ENCODE results near the gene CCDC27.
"Not testable (repeated sequence)": the region's sequence is repeated elsewhere in the genome, so short reads cannot be mapped to it uniquely, and the experiment has no call there.

CCDC27 gene

DNA sequence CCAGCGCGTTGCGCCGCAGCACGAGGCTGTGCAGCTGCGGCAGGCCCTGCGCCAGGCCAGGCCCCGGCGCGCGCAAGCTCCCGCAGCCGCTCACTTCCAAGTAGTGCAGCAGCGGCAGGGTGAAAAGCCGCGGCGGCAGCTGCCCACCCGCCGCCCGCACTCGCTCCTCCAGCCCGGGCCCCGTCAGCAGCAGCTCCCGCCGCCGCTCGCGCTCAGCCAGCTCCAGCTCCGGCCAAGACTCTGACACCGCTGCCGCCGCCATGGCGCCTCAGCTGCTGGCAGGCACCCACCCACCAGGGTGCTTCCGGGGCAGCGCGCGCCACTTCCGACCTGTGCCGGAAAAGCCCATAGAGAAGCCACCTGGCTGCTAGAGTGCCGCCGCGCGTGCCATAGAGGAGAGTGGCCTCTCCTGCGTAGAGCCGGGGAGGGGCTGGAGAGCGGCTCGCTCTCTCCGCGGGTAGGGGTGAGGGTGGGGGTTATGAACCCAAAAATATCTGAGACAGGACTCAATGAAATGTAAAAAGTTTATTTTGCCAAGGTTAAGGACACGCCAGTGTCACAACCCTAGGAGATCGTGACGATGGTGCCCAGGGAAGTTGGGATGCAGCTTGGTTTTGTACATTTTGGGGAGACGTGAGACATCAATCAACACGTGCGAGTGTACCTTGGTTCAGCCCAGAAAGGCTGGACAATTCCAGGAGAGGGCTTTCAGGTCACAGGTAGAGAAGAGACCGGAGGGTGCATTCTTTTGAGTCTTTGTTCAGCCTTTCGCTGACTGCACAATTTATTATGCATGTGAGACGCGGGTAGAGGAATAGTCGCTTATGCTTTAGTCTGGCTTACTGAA lies 44.2 kb downstream of the CCDC27 start, which contains the start of gene LRRC47:
Gene LRRC47 (minus strand): TSS at position 284 of the 847 bp plus-strand sequence. CDS start 22 bp downstream, at position 262.
- DNase-seq (ENCODE audit: low read depth), result peak; percentile 86

DNA sequence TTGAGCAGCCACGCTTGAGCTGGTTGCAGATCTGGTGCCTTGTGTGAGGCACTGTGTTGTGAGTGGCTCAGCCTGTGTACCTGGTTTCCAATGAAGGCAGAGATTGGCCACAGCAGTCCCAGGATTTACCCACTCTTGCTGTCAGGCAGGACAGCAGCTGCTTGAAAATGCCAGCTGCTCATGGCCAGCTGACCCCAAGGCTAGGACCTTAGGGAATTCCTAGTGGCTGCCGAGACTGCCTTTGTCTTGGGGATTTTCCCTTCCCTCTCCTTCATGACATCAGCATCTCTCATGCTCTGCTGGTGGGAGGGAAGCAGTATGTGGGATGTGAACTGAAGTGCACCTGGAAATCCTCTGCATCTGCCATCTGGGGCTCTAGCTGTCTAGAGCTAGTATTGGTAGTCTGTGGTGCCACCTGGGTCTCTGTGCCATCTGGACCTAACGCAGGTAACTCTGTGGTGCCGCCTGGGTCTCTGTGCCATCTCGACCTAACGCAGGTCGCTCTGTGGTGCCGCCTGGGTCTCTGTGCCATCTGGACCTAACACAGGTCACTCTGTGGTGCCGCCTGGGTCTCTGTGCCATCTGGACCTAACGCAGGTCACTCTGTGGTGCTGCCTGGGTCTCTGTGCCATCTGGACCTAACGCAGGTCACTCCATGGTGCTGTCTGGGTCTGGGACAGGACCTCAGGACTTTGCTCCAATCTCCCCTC lies 47.9 kb downstream of the CCDC27 start:
- DNase-seq (ENCODE audit: low read depth), result no peak

DNA sequence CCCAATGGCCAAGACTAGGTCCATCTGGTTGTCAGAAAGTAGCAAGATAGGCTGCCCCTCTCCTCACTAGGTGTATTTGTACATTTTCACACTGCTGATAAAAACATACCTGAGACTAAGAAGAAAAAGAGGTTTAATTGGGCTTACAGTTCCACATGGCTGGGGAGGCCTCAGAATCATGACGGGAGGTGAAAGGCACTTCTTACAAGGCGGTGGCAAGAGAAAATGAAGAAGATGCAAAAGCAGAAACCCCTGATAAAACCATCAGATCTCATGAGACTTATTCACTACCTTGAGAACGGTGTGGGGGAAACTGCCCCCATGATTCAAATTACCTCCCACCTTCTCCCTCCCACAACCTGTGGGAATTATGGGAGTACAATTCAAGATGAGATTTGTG lies 48.5 kb downstream of the CCDC27 start:
- not testable (repeated sequence) for DNase-seq (ENCODE audit: low read depth)

DNA sequence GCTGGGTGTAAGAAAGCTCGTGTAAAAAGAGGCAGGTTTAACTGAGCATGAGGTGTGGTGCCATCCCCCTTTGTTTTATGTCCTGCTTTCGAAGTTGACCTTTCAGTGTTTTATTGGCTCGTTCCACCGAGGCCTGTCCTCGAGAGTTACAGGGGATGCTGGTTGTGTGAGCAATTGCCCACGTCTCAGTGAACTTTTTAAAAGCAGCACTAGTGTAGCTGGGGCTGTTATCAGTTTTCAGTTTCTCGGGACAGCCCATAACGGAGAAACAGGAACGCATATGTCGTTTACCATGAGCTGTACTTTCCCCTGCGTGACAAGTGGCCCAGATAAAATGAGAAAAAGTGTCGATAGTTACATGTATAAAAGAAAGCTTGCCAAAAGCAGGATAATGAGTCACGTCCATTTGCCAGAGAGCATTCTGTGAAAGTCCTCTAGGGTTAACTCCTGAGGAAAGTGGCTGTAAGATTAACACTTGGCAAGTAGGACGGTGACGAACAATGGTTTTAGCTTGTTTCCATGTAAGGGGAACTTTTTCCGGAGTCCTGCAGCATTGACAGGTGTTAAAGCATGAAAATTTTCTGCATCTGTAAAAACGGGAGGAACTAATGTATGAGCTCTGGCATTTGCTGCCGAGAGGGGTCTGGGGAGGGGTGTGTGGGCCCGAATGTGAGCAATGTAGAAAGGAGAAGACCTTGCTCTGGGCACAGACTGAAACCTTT lies 51.8 kb downstream of the CCDC27 start:
- no peak for DNase-seq (ENCODE audit: low read depth)

DNA sequence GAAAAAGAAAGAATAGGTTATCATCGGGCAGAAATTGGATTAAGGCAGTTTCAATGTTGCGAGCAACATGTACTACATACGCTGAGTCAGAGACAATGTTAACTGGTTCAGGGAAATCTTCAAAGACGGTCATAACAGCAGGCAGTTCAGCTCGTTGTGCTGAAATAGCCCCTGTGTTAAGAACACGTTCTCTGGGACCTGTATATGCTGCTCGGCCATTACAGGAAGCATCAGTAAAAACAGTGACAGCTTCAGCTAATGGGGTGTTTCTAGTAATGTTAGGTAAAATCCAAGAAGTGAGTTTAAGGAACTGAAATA lies 52.3 kb downstream of the CCDC27 start:
- DNase-seq (ENCODE audit: low read depth), result not testable (repeated sequence)

DNA sequence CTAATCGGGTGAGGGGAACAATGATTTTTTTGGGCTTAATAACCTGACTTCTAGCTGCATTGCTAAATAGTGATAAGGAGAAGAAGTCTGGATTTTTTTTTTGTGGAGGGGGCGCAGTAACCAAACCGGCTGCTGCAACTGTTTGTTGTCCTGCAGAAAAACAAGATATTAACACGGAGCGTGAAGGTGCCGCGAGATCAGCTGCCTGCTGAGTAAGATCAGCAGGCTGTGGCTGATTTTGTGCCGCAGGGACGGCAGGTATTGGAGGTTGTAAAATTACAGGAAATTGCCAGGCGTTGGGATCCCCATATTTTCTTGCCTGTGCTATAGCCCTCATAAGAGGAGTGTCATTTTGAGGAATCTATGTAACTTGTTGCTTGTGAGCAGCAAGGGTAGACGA lies 52.8 kb downstream of the CCDC27 start:
- DNase-seq (ENCODE audit: low read depth), result no peak

DNA sequence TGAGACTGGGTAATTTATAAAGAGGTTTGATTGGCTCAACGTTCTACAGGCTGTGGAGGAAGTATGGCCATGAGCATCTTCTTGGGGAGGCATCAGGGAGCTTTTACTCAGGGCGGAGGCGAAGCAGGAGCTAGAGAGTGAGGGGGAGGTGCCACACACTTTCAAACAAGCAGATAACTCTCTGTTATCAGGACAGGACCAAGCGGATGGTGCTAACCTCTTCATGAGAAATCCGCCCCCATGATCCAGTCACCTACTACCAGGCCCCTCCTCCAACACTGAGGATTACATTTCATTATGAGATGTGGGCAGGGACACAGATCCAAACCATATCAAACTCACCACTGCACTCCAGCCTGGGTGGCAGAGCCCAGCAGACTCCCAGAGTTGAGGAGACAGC lies 55.5 kb downstream of the CCDC27 start:
- no peak for DNase-seq (ENCODE audit: low read depth)

DNA sequence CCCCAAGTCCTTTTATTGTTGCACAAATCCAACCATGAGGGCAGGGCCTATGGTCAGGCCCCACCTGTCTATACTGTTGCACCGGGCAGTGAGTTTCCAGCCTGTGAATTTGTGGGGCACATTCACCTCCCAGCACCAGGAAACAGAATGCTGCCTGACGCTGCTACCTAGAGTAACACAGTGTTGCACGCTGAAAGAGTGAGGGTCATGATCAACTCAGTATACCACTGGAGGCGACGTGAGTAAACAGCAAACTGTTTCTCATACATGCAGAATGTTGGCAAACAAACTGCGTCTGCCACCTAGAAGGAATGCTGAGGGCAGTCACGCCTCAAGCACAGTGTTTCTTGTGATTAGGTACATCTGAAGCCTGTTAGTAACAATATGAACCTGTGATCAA lies 57.4 kb downstream of the CCDC27 start:
- DNase-seq (ENCODE audit: low read depth), result no peak

DNA sequence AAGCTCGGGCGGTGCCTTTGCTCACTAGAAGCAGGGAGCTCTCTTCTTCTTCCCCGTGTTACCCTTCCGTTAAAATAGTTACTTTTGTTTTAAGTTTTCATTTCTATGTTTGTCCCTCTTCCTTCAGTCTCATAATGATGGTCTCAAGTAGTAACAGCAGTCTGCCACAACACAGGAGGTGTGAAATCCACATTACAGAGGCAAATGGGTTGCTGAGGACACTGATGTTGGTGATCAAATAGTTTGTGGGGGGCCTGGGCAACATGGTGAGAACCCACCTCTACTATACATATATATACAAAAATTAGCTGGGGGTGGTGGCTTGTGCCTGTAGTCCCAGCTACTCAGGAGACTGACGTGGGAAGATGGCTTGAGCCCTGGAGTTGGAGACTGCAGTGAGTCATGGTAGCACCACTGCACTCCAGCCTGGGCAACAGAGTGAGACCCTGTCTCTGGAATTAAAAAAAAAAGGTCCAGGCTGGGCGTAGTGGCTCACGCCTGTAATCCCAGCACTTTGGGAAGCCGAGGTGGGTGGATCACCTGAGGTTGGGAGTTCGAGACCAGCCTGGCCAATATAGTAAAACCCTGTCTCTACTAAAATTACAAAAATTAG lies 58.0 kb downstream of the CCDC27 start:
- not testable (repeated sequence) for DNase-seq (ENCODE audit: low read depth)

DNA sequence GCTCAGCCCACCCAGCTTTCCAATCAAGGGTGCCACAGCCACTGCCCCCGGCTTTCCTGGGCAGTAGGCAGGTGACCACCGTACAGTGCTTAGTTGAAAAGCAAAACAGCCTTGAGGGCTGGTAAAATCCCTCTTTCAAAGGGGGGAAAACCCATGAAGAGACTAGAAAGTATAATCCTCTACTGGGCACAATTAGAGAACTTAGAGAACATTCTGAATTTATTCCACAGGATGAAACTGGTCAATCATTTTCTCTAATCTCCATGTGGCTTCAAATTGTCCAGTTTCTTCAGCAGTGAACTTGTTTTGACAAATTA lies 59.3 kb downstream of the CCDC27 start:
- no peak for DNase-seq (ENCODE audit: low read depth)

DNA sequence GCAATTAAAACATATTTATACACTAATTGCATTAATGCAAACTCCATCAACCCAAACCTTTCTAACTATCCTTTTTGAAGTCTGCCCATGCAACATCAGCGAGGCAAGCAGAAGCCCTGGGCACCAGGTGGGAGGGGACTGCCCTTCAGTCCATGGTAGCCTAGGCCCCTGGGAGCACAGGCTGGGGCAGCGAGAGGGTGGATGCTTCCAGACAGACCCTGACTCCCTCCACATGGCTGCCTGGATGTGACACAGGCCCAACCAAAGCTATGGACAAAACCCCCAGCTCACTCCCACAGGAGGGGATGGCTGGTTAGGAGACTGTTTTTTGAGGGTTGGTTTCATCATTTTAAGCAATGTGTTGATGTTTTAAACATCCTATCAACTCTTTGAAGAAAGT lies 61.8 kb downstream of the CCDC27 start:
- DNase-seq (ENCODE audit: low read depth), result no peak

DNA sequence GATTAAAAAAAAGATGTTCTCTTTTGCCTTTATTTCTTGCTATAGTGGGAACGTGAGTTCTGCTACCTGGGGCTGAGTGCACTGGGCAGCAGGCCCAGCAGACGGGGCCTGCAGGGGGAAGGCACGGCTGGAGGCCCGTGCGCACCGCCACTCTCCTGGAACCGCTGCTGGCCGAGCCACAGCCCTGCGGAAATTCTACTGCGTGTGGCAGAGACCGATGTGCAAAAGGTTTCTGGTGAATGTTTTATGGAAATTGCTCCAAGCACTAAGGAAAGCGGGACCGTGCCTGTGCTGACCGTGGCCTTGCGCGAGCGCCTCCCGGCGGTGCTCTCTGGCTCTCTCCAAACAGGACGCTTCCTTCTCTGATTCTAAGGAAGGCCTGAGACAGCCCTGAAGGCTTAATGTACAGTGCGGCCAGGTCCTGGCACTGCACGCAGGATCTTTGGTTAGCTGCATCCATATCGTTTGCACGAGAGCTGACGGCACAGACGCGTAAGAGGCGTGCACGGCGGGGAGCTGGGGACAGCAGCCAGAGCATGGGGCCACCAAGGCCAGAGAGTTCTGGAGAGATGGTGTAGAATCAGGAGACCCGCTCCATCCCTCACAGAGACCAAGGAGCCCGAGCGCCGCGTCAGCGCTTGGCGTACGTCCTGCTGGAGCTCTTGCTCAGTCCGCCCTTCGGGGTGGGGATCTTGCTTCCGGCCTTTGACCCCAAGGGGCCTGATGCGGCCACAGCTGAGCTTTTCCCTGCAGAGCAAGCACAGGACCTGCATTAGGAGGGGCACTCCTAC lies 62.7 kb downstream of the CCDC27 start:
- no peak for DNase-seq (ENCODE audit: low read depth)

DNA sequence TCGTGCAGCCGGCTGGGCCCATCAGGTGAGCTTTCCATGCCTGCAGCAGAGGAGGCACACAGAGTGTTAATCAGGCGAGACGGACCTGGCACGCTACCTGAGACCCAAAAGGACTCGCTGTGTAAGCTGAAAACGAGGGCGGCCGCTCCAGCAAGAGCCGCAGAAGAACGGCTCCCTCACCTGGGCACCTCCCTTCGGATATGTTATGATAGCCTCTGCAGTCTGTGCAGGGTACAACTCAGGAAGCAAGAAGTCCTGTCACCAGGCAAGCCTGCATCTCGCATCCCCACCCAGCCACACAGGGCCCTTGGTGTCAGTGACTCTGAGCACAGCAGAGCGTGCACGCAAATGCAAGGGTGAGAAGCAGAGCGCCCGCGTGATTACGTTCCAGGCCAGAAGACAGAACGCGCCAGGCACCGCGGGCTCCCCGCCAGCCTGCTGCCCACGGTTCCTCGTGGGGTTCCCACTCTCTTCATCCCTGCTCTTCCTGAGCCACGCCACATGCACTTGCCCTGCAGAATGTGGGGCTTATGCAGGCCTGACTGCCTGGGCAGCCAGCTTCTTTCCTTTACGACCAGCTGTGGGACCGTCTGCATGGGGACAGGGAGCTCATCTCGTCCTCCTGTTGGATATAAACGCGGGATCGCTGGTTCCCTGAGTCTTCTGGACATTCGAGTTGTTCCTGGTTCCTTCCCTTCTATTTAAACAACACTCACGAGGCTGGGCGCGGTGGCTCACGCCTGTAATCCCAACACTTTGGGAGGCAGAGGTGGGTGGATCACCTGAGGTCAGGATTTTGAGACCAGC lies 64.3 kb downstream of the CCDC27 start:
- DNase-seq (ENCODE audit: low read depth), result no peak

DNA sequence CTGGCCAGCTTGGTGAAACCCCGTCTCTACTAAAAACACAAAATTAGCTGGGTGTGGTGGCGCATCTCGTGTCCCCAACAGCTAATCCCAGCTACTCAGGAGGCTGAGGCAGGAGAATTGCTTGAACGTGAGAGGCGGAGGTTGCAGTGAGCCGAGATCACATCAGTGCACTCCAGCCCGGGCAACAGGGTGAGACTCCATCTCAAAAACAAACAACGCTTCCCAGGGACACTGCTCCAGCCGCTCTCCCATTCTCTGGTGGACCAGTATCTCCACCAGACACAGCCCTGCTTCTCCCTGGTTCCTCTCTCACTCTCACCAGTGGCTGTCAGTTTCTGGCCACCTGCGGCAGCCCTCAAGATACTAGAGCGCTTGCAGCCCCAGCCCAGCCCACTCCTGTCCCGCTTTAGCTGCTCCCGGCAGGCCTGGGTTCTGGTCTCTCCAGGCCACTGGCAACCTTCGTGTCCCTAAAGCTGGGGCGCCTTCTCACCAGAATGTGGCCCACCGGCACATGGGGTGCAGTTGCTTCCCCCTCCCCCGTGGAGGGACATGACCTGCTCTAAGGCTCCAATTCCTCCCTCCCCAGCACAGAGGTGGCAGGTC lies 65.0 kb downstream of the CCDC27 start:
- no peak for DNase-seq (ENCODE audit: low read depth)

DNA sequence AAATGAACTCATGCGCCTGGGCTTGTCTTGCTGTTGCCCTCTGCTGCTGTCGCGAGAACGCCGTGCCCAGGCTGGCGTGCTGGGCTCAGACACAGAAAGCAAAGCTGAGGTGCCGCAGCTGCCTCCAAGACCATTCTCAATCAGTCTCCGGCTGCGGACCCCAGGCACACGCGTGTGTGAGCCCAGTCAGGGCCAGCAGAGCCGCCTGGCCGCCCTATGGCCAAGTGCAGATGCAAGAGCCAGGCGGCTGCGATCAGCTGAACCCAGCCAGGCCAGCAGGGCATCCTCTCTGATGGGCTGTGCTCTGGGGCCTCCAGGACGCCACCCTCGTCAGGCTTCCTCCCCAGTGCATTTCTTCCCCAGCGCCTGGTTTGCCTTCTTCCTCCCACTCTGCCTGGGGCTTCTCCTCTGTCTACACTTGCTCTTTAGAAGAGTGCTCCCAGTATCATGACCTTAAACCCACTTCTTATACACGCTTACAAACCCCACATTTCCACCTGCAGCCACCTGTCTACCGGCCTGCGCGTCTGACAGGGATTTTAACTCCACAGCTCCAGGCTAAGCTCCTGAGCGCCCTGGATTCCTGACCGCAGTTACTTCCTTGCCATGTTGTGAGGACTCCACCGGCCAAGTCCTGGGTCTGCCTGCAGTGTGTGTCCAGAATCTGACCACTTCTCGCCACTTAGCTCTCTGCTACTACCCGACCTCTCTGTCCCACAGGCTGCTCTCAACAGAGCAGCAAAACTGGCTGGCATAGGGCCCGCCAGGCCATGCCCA lies 65.8 kb downstream of the CCDC27 start:
- DNase-seq (ENCODE audit: low read depth), result no peak

DNA sequence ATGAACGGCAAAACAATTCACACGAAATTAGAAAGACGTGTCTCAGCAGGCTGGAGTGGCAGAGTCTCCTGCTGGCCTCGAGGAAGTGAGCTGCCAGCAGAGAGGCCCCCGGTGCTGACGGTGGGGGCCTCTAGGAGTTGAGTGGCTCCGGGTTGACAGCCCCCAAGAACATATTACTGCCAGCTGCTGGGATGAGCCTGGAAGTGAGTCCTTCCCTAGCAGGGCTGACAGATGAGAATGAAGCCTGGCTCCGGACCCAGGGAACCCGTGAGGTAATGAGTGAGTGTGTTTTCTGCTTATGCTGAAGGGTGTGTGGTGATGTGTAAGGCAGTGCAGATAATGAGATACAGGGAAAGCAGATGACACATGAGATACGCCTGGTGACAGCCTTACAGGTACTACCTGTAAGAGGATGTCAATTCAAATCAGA lies 67.5 kb downstream of the CCDC27 start:
- no peak for DNase-seq (ENCODE audit: low read depth)

DNA sequence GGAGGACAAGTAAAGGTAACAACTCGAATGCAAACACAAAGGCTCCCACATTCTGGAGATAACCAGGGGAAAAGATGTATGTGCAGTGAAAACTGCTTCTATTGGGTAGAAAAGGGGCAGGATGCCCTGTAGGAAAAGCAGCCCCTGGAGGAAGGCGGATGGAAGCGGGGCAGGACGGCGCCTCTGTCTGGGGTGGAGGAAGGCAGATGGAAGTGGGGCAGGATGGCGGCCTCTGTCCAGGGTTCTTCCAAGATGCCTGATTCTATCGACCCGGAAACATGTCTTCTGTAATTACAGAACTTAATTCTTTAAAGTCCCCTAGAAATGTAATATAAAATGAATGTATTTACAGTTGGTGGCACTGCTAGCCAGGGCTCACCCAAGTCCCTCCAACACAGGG lies 68.1 kb downstream of the CCDC27 start:
- no peak for DNase-seq (ENCODE audit: low read depth)

DNA sequence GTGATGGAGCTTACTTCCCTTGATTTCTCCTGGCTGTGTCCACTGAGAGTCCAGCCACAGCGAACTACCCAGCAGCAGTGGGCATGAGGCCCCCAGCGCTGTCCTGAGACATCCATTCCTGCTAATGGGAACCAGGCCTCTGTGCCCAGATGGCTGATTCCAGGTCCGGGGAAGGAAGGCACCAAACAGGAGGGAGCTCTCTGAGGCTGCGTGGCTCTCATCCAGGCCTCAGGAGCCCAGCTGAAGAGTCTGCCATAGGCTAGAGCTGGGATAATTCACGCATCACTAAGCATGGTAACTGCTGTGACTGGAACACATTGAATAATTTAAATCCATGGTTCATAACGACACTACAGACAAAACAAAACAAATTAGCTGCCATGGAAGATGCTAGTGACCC lies 68.8 kb downstream of the CCDC27 start:
- DNase-seq (ENCODE audit: low read depth), result no peak

Data from stromal cell of bone marrow (primary cell).